ES-I3 (cell line): Measurements from ENCODE around the gene LDHB.
"Not testable (repeated sequence)": the region's sequence is repeated elsewhere in the genome, so short reads cannot be mapped to it uniquely, and the experiment has no call there.

Experiments
- H3K36me3 ChIP-seq: 2 replicates; pipeline ENCODE4 v1.6.1; 2013; ENCODE audit warnings: mild to moderate bottlenecking, low read length, control low read depth, moderate library complexity; ENCODE audit not compliant: insufficient read depth
- H3K4me1 ChIP-seq: 2 replicates; pipeline ENCODE4 v1.6.1; 2013; ENCODE audit warnings: mild to moderate bottlenecking, control low read depth, low read length; ENCODE audit not compliant: insufficient read depth
- H3K9ac ChIP-seq: 2 replicates; pipeline ENCODE4 v1.6.1; 2013; ENCODE audit warnings: low read depth, mild to moderate bottlenecking, low read length, moderate library complexity
- H3K9me3 ChIP-seq: 2 replicates; pipeline ENCODE4 v1.6.1; 2013; ENCODE audit warnings: mild to moderate bottlenecking, low read length, moderate library complexity; ENCODE audit not compliant: control insufficient read depth, insufficient read depth

Gene LDHB

DNA sequence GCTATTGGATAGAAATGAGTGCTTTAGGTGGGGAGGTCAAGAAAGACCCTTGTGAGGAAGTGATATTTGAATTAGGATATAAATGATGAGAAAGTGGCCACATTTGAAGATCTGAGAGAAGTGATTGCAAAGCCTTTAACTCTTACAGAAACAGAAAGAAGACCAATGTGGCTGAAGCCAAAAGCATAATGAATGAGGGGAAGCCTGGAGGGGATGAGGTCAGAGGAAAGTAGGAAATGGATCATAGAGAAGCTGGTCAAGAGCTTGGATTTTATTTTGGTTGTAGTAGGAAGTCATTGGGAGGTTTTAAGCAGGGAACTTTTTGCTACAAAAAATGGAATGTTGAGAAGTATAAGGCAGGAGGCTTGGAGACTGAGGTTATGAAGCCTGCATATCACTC lies 49.4 kb downstream of the LDHB start:
- Histone ChIP-seq H3K9ac (no peak overlapping the region), H3K9me3 (no peaks in the 10 kb centered on the region), H3K4me1 (0 out of 2 replicates have a peak, but pooled peaks cover 3% of the 10 kb centered on the region), H3K36me3 (no peaks in the 10 kb centered on the region)

DNA sequence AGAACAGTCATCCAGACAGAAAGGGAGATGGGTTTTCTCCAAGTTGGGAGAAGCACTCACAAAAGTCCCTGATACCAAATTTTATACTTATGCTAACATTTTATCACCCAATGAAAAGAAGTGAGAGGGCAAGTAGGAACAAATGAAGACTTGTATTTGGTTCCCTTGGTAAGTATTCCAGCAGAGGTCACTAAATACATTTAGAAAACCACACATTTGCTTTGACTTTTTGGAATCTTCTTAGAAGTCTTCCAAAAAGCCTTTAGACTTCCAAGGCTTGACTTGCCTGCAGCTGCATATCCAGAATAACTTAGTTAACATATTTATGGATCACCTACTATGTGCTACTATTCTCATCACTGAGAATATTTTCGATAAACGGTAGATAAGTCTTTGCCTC lies 49.9 kb downstream of the LDHB start:
- H3K9me3 ChIP-seq, result no peaks in the 10 kb centered on the region
- H3K4me1 ChIP-seq, result 0 out of 2 replicates have a peak, but pooled peaks cover 3% of the 10 kb centered on the region
- no peaks in the 10 kb centered on the region for H3K36me3 ChIP-seq
- H3K9ac ChIP-seq, result no peak overlapping the region

GRCh38 chr12:21606175-21606574 lies 51.5 kb downstream of the LDHB start:
- Histone ChIP-seq H3K9ac (no peak overlapping the region), H3K9me3 (no peaks in the 10 kb centered on the region), H3K4me1 (0 out of 2 replicates have a peak, but pooled peaks cover 3% of the 10 kb centered on the region), H3K36me3 (no peaks in the 10 kb centered on the region)

- no peaks in the 10 kb centered on the region for H3K9me3 ChIP-seq
- no peak within 1 kb of the TSS for H3K9ac ChIP-seq
- H3K4me1 ChIP-seq, result 0 out of 2 replicates have a peak, but pooled peaks cover 3% of the 10 kb centered on the region
- no peaks in the 10 kb centered on the region for H3K36me3 ChIP-seq
Observed at GRCh38 chr12:21604245-21605101, 53.2 kb downstream of the LDHB start, which contains the start of gene GYS2. Gene GYS2, minus strand, starts transcription at chr12:21604847. Its CDS starts 255 bp downstream, at chr12:21604592.

DNA sequence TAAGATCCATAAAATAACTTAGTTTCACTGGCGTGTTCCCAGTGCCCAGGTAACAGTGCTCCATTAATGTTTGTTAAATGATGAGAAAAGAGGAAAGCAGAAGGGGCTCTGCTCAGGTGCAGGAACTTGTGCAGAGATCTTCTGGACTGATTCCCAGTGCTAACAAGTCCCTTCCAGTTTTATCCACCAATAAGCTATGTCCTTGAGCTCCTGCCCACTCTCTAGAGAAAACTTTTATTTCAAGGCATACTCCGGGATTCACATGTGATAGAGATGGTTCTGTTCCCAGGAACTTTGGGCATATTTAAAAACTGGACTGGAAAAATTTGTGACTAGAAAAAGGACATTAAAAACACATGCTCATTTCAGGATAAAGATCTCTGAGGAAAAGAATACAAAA lies 54.9 kb downstream of the LDHB start:
- no peak overlapping the region for H3K9ac ChIP-seq
- H3K9me3 ChIP-seq, result no peaks in the 10 kb centered on the region
- H3K36me3 ChIP-seq, result no peaks in the 10 kb centered on the region
- H3K4me1 ChIP-seq, result 0 out of 2 replicates have a peak, but pooled peaks cover 3% of the 10 kb centered on the region

DNA sequence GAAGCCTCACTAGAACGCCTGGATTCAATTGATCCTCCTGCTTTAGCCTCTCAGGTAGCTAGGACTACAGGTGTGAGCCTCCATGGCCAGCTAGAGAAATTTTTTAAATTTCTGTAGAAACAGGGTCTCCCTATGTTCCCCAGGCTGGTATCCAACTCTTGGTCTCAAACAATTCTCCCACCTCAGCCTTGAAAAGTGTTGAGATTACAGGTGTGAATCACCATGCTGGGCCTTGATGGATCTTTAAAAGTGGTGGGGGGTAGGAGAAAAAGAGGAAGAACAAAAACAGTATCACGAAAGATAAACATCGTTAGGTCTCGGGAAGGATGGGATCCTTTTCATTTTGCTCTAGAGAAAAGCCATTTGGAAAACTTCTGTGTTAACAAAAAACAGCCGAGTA lies 57.4 kb downstream of the LDHB start:
- H3K4me1 ChIP-seq, result 0 out of 2 replicates have a peak, but pooled peaks cover 3% of the 10 kb centered on the region
- H3K36me3 ChIP-seq, result no peaks in the 10 kb centered on the region

DNA sequence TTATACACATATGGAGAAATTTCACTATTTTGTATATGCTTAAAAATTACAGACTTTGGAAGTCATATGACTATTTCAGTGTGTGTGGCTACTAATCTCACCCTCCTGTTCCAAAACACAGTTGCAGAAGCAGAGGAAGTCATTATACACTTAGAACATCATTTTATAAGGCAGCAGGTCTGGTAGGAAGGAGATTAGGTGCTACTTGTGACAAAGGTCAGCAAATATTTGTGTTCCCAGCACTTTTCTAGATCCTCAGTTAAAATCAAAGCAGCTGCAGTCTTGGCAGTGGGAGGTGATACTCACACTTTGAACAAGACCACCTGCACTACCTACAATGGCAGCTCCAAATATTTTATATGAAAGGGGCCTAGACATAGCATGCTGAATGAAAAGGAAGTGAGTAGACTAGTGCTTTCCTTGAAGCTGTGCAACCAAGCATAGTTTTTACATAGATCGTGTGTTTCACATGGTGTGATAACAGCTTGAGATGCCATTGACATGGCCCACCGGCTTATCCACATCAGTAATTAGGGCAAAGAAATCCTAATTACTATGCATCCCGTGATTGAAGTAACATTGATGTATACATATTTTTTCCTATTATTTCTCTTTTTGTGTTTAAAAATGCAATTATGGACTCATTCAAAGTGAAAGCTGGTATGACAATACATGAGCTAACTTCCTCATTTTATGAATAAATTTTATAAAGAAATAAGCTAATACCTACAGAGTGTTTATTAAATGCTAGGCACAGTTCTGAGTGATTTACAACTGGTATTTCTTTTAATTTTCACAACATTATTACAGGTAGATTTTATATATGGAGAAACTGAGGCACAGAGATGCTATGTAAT lies 58.3 kb downstream of the LDHB start:
- Histone ChIP-seq H3K36me3 (no peaks in the 10 kb centered on the region), H3K9ac (no peak overlapping the region), H3K9me3 (no peaks in the 10 kb centered on the region), H3K4me1 (peaks cover 8% of the 10 kb centered on the region; the same call in 1 of the 2 replicates)

More for the DNA sequence above, 57.4 kb downstream of the LDHB start:
- Histone ChIP-seq H3K9ac (no peak overlapping the region), H3K9me3 (no peaks in the 10 kb centered on the region)

DNA sequence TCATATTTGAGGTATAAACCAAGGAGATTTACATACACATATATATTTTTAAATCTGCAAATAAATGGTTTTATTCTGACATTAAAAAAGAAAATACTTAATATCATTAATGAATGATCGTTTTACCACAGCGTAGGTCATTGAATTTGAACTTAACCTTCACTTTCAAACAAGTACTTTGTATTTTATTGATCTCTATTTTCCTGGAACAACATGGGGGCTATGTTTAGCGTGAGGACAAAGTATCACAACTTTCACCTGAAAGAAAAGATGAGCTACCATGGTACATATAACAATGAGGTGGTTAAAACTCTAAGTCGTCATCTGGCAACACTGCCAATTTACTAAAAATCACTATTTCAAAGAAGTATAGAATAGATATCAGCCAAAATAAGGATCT lies 59.0 kb downstream of the LDHB start:
- Histone ChIP-seq H3K9me3 (no peaks in the 10 kb centered on the region), H3K36me3 (no peaks in the 10 kb centered on the region), H3K9ac (no peak overlapping the region), H3K4me1 (peaks cover 5% of the 10 kb centered on the region; the same call in 1 of the 2 replicates)

GRCh38 chr12:21595356-21595755 lies 62.3 kb downstream of the LDHB start:
- not testable (repeated sequence) for H3K9ac ChIP-seq, H3K9me3 ChIP-seq, H3K4me1 ChIP-seq, H3K36me3 ChIP-seq

DNA sequence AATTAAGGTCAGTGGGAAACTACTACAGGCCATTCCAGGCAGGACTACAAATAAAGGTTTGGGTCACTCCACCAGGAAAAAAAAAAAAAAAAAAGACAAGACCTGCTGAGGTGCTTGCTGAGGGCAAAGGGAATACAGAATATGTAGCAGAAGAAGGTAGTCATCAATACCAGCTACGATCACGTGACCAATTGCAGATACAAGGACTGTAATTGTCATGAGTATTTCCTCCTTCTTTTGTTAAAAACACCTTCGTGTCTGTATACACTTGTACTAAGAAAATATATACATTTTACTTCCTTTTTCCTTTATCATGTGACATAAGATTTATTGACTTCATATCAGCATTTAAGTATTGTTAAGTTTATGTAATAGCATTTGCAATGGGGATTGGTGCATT lies 72.2 kb downstream of the LDHB start:
- Histone ChIP-seq H3K9ac (no peak overlapping the region), H3K4me1 (no peaks in the 10 kb centered on the region), H3K9me3 (no peaks in the 10 kb centered on the region), H3K36me3 (no peaks in the 10 kb centered on the region)
